Endodermal cell (in vitro differentiated cells): Measurements from ENCODE around the gene IQCH. TPM values are rescaled to one million over a fixed set of nuclear protein-coding genes. Genes with fewer than 3 reads are reported as not detected.

Source experiments
- DNase-seq: peaks from one replicate; pipeline ENCODE4 v3.0.0-alpha.2; 2017
- H3K27ac ChIP-seq: 2 replicates; pipeline ENCODE4 v1.5.1; 2013; ENCODE audit warnings: mild to moderate bottlenecking, low read depth, low read length, moderate library complexity
- H3K27me3 ChIP-seq: 2 replicates; pipeline ENCODE4 v1.6.1; 2013; ENCODE audit warnings: mild to moderate bottlenecking, low read length, moderate library complexity; ENCODE audit not compliant: insufficient read depth, control insufficient read depth, poor library complexity, severe bottlenecking
- H3K36me3 ChIP-seq: 2 replicates; pipeline ENCODE4 v1.7.0; 2013; ENCODE audit warnings: mild to moderate bottlenecking, low read length, moderate library complexity; ENCODE audit not compliant: control insufficient read depth, insufficient read depth
- H3K4me1 ChIP-seq: one replicate; pipeline ENCODE4 v1.7.0; 2013; ENCODE audit warnings: low read length; ENCODE audit not compliant: control insufficient read depth, insufficient read depth
- H3K4me3 ChIP-seq: 2 replicates; pipeline ENCODE4 v1.5.1; 2013; ENCODE audit warnings: mild to moderate bottlenecking, low read length, moderate library complexity
- H3K9ac ChIP-seq: 2 replicates; pipeline ENCODE4 v1.6.1; 2013; ENCODE audit warnings: mild to moderate bottlenecking, low read length, moderate library complexity; ENCODE audit not compliant: poor library complexity, severe bottlenecking; ENCODE audit errors: extremely low read depth
- H3K9me3 ChIP-seq: 2 replicates; pipeline ENCODE4 v1.6.1; 2013; ENCODE audit warnings: mild to moderate bottlenecking, low read length, moderate library complexity; ENCODE audit not compliant: control insufficient read depth
- H3K27ac Mint-ChIP-seq: 2 replicates; pipeline ENCODE4 v1.8.0; 2020; ENCODE audit warnings: mixed read lengths
- H3K27me3 Mint-ChIP-seq: 2 replicates; pipeline ENCODE4 v1.8.0; 2021; ENCODE audit warnings: mild to moderate bottlenecking, mixed read lengths; ENCODE audit not compliant: insufficient read depth
- H3K36me3 Mint-ChIP-seq: 2 replicates; pipeline ENCODE4 v1.8.0; 2020; ENCODE audit warnings: low read depth, mixed read lengths
- H3K4me1 Mint-ChIP-seq: 2 replicates; pipeline ENCODE4 v1.8.0; 2020; ENCODE audit warnings: mixed read lengths
- H3K4me3 Mint-ChIP-seq: 2 replicates; pipeline ENCODE4 v1.8.0; 2020; ENCODE audit warnings: mild to moderate bottlenecking, moderate library complexity, mixed read lengths
- H3K9me3 Mint-ChIP-seq: 2 replicates; pipeline ENCODE4 v1.8.0; 2020; ENCODE audit warnings: mild to moderate bottlenecking, mixed read lengths
- WGBS, 2 experiments: methylation state at CpG; one replicate each; pipeline versions ENCODE4 v1.1.5 to v1.1.7; 2013; ENCODE audit warnings: missing lambda C conversion rate in 2 of 2, mixed read lengths in 1 of 2; ENCODE audit not compliant: insufficient coverage in 1 of 2, insufficient read length in 1 of 2; 5-methylcytosine and 5-hydroxymethylcytosine counted together
- total RNA-seq, 2 donors: library from RNA; stranded (reverse); fragmentation: NEBNext Ultra II Directional in 1 of 2; extraction: Animal tissue kit (Norgen Biotek cat#: 25700) in 1 of 2; gene quantifications; 2 replicates in 1 of 2; 3 replicates in 1 of 2; pipeline ENCODE4 v1.2.1, GENCODE V29; 2021
- TF ChIP-seq, protein P1 (sequence below): fragments of 200-600 bp; sonication (generic); conservative IDR thresholded peaks from 2 replicates; pipeline ENCODE4 v1.5.0; 2021; ENCODE audit warnings: antibody characterized with exemption, mild to moderate bottlenecking

The IQCH gene
- total RNA-seq, 2 donors from 2014 or later, result 6.2 to 12.8 TPM

DNA sequence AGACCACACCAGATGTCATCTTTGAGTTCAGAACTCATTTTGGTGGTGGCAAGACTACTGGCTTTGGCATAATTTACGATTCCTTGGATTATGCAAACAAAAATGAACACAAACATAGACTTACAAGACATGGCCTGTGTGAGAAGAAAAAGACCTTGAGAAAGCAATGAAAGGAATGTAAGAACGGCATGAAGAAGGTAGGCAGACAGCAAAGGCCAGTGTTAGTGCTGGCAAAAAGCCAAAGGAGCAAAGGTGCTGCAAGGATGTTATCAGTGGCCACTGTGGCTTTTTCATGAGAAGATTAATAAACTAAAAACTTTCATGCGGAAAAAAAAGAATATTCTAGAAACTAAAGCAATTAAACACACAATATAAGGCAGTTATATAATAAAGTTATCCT, 22.0 kb upstream of the IQCH start:
- Mint-ChIP-seq H3K4me3 (no peak overlapping the region), H3K27me3 (no peaks in the 10 kb centered on the region), H3K27ac (no peak overlapping the region), H3K4me1 (peaks cover 6% of the 10 kb centered on the region), H3K36me3 (peaks cover 70% of the 10 kb centered on the region), H3K9me3 (no peaks in the 10 kb centered on the region)
- Histone ChIP-seq H3K4me3 (no peak overlapping the region), H3K4me1 (no peaks in the 10 kb centered on the region), H3K27ac (no peak overlapping the region), H3K27me3 (no peaks in the 10 kb centered on the region), H3K9ac (no peak overlapping the region), H3K36me3 (peaks cover 75% of the 10 kb centered on the region), H3K9me3 (no peaks in the 10 kb centered on the region)
- DNase-seq, result no peak
- WGBS, 2 experiments, result 93 to 100% methylated on average over 1 to 2 of the region's 3 CpGs
- TF ChIP-seq, protein P1, sequence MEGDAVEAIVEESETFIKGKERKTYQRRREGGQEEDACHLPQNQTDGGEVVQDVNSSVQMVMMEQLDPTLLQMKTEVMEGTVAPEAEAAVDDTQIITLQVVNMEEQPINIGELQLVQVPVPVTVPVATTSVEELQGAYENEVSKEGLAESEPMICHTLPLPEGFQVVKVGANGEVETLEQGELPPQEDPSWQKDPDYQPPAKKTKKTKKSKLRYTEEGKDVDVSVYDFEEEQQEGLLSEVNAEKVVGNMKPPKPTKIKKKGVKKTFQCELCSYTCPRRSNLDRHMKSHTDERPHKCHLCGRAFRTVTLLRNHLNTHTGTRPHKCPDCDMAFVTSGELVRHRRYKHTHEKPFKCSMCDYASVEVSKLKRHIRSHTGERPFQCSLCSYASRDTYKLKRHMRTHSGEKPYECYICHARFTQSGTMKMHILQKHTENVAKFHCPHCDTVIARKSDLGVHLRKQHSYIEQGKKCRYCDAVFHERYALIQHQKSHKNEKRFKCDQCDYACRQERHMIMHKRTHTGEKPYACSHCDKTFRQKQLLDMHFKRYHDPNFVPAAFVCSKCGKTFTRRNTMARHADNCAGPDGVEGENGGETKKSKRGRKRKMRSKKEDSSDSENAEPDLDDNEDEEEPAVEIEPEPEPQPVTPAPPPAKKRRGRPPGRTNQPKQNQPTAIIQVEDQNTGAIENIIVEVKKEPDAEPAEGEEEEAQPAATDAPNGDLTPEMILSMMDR, result no peak

DNA sequence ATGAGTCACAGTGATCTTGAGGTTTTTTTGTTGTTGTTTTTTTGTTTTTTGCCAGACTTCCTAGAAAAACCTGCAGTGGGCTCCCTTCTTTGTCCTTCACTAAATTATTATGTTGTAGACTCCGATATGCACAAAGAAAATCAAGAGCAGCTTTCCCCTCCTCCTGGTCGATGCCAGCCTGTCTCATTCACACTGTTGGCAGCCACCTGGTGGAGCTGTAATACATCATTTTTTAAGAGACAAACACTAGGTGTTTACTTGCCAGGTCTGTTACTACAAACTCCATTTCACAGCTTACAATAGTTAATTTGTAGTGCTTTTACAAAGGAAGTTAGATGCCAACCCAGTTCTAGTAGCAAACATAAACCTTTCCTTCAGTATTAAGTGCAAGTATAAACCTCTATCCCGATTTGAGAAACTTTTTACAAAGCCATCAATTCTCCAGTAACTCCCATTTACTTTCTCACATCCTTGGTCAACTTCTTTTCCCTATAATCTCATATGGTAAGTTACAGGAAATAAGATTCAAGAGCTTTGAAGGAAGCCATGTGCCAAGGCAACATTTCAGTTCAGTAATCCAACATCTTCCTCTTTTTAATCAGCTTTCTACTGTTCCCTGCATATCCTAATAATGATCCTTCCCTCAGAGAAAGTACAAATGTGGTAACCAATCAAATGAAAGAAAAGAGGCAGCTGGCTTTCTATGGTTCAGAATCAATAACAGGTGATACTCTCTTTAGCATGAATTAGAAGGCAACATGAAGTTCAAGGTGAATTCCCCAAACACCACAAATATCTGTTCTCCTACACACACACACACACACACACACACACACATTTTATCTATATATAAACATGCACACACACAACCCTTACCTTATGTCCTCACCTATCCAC, 14.1 kb upstream of the IQCH start:
- H3K27ac ChIP-seq, result no peak overlapping the region
- Mint-ChIP-seq H3K4me1 (peaks cover 29% of the 10 kb centered on the region), H3K27me3 (no peaks in the 10 kb centered on the region), H3K4me3 (no peak overlapping the region), H3K36me3 (peaks cover 19% of the 10 kb centered on the region), H3K9me3 (no peaks in the 10 kb centered on the region), H3K27ac (no peak overlapping the region)
- no peak overlapping the region for H3K4me3 ChIP-seq
- H3K4me1 ChIP-seq, result no peaks in the 10 kb centered on the region
- peaks cover 21% of the 10 kb centered on the region for H3K36me3 ChIP-seq
- no peaks in the 10 kb centered on the region for H3K27me3 ChIP-seq
- TF ChIP-seq, protein P1, result peak; percentile 62
- no peaks in the 10 kb centered on the region for H3K9me3 ChIP-seq
- DNase-seq, result no peak
- 77 to 78% methylated on average over 3 of the region's 3 CpGs for WGBS, 2 experiments
- no peak overlapping the region for H3K9ac ChIP-seq

DNA sequence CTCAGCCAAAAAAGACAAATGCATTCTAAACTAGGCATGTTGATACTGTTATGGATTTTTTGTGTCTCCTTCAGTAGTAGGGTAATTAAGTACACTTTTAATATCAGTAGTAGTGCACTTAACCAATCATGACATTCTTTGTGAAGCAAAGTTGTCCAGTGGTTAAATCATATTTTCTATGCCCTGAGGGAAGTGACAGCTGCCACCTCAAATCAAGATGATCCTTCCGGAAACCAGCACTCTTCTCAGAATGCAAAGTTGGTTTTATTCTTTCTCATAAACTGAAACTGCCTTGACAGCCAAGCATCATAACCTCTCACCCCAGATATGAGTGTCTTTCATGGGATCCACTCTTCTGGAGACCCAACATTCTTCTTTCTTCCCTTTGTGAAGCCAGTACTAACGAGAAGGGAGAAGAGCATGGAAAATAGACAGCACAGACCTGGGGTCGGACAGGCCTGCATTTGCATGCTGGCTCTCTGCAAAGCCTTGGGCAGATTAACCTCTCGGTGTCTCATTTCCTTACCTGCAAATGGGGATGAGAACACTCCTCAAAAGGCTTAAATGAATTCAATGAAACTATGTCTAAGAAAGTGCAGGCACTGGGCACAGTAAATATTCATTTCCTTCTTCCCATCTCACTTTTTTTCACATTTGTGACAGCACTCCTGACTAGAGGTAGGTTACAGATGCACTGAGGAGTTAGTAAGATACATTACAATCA, 13.3 kb upstream of the IQCH start:
- no peaks in the 10 kb centered on the region for H3K27me3 Mint-ChIP-seq
- TF ChIP-seq, protein P1, result no peak
- H3K4me3 ChIP-seq, result no peak overlapping the region
- H3K4me1 ChIP-seq, result no peaks in the 10 kb centered on the region
- H3K9me3 ChIP-seq, result no peaks in the 10 kb centered on the region
- H3K36me3 Mint-ChIP-seq, result peaks cover 17% of the 10 kb centered on the region
- H3K27ac Mint-ChIP-seq, result no peak overlapping the region
- H3K27ac ChIP-seq, result no peak overlapping the region
- H3K36me3 ChIP-seq, result peaks cover 18% of the 10 kb centered on the region
- peaks cover 29% of the 10 kb centered on the region for H3K4me1 Mint-ChIP-seq
- no peak overlapping the region for H3K9ac ChIP-seq
- no peak overlapping the region for H3K4me3 Mint-ChIP-seq
- H3K27me3 ChIP-seq, result no peaks in the 10 kb centered on the region
- peaks cover under 1% of the 10 kb centered on the region for H3K9me3 Mint-ChIP-seq
- DNase-seq, result no peak
- WGBS, 2 experiments, result 76 to 77% methylated on average over 3 to 4 of the region's 4 CpGs
